ENCODE results near the gene DDX25.

Gene DDX25

GRCh38 chr11:125952973-125953372 lies 48.7 kb downstream of the DDX25 start:
- no peak for DNase-seq

- DNase-seq = no peak
Measured at GRCh38 chr11:125953401-125953935, 49.2 kb downstream of the DDX25 start.

DNA sequence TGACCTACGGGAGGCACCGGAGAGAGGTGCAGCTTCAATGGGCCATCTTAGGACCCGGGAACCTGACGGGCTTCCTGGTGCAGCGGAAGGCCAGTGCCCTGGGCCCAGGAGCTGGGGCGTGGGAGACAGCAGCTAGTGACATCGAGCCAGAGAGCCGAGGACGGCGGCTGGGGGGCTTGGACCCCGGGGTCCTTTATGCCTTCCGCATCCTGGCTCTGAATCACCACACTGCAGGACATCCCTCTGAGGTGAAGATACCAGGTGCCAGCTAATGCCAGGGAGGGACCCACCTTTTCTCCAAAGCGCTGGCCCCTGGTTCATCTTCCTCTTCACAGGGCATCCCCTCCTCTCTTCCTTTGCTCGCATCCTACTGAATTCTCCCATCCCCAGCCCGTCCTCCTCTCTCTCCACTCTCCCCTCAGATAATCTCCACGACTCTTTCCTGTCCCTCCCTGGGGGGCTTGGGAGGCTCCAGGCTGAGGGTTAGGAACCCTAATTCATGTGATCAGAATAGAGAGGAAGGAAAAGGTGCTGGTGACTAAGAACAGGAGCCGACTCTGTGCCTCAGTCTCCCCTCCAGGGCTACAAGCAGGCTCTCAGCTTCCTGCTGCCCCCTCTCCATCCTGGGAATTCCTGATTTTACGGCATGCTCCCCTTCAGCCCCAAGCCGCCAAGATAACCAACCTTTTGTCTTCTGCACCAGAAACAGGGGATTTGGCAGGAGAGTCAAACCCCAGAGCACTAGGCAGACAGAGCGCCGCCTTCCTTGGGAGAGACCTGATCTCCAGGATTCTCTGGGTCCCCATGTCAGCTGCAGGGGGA lies 50.0 kb downstream of the DDX25 start:
- DNase-seq = no peak

GRCh38 chr11:125954945-125955640 lies 50.8 kb downstream of the DDX25 start:
- no peak for DNase-seq

GRCh38 chr11:125955856-125956255 lies 51.5 kb downstream of the DDX25 start:
- no peak for DNase-seq

DNA sequence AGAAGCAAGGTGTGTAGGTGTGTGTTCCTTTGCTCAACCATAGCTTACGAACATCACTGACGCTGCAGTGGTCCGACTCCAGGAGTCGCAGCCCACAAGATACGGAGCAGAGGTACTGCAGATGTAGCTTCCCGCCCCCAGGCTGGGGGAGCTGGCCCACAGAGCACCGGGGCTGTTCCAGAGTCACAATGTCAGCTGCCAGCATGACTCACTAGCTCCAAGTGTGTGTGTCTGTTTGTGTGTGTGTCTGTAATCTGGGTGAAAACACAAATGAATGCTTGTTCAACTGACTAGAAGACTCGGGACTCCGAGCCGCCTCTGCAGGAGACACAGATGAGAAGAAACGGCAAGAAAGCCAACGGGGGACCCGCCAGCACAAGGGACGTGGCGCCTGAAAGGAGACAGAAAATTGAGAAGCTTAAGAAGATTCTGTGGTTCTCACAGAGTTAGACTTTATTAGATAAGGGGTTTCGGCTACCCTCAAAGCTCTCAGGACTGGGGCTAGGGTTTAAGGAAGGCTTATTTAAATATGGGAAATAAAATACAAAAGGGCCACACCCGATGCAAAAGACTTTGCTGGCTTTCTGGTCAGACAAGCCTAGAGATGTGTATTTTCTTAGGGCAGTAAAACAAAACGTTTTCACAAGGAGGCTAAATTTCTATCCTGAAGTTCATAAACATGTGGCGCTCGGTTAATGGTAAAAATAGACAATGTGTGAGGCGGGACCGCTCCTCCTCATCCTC lies 52.3 kb downstream of the DDX25 start:
- DNase-seq = no peak

- DNase-seq = no peak
Measured at GRCh38 chr11:125957618-125958332, 53.5 kb downstream of the DDX25 start.

DNA sequence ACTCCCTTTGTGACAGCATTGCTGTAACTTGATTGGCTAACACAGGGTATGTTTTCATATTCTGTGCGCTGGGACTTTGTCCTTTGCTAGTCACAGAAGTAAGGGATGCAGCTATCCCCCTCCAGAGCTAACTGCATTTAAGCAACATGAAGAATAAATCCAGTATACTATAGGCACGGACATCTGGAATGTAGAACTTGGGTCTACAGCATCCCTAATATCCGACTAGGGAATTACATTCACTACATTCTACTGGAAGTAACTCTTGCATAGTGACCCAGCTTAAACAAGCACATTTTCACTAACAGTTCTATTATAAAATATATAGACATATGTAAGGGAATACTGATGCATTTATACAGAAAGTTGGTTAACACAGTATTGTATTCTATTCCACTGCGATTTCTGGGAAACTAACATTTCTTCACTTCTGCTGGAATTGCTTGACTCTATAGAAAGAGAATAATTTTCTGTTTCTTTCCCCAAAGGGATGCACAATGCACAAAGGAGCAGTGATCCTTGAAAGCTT lies 54.6 kb downstream of the DDX25 start:
- no peak for DNase-seq

GRCh38 chr11:125959511-125959910 lies 55.2 kb downstream of the DDX25 start:
- no peak for DNase-seq

DNA sequence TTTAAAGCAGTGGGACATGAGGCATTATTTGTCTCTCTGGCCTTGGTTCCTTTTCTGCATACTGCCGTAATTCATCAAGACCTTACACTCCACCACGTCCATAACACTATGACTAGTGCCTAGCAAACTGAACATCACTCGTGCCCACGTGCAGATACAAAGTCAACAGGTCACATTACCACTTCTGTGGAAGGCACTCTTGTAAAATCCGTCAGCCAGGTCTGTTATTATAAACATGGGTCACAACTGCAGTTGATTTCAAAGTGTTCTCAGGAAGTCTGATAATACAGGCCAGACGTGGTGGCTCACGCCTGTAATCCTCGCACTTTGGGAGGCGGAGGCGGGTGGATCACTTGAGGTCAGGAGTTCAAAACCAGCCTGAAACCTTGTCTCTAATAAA lies 55.6 kb downstream of the DDX25 start:
- no peak for DNase-seq

- DNase-seq = no peak
Measured at GRCh38 chr11:125960771-125961170, 56.5 kb downstream of the DDX25 start.

GRCh38 chr11:125967515-125967914 lies 63.2 kb downstream of the DDX25 start:
- DNase-seq = no peak

GRCh38 chr11:125968354-125968753 lies 64.0 kb downstream of the DDX25 start:
- no peak for DNase-seq

DNA sequence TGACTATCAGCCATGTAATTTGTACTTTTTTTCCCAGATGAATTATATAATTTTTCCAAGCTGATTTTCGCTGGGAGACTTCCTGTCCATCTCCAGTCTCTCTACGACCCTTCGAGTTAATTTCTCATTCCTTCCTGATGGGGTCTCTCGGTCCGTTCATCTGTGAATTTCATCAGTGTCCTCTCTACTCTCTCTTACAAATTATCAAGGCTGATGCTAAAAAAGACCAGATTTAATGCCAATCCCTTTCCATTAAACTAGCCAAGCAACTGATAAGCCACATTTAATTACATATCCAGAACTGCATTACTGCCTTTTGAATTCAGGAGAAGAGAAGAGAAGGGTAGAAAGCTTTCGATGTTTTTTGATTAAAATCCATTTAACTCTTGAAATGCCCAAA lies 67.3 kb downstream of the DDX25 start:
- no peak for DNase-seq

DNA sequence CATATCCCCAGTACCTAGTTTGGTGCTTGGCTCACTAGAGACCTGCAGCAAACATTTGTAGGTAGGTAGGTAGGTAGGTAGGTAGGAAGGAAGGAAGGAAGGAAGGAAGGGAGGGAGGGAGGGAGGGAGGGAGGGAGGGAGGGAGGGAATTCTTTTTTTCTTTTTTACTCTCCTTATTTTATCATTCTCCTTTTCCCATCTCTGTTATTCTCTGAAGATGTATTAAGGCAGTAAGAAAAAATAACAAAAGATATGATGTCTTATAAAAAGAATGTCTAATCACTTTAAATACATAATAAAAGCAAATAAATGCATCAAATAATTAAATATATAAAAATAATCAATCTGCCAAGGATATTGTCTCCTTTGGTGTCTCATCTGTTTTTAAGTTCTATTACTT lies 70.0 kb downstream of the DDX25 start:
- no peak for DNase-seq

DNA sequence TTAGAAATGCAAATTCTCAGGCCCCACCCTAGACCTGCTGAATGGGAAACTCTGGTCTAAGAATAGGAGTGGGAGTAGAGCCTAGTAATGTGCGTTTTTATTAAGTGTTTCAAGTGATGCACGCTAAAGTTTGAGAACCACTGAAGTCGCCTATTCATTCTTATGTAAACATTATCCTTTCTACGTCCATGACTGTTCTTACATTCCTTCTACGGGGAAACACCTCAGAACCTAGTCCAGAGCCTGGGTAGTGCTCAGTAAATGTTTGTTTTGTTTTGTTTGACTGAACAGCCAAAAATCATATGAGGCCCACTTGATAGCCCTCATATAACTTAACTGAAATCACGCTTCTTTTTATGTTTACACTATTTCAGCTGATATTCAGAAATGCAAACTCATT lies 71.3 kb downstream of the DDX25 start:
- no peak for DNase-seq

- no peak for DNase-seq
Measured at GRCh38 chr11:125976156-125976555, 71.8 kb downstream of the DDX25 start.

GRCh38 chr11:125977333-125977732 lies 73.0 kb downstream of the DDX25 start:
- DNase-seq = no peak

GRCh38 chr11:125978181-125978716 lies 73.9 kb downstream of the DDX25 start:
- DNase-seq = no peak

Data from NCI-H748 treated with DMSO at 0.1 percent for 48 hours (cell line).